HCT116 (cell line): ENCODE data around the gene TLCD5. TPM values are rescaled to one million over a fixed set of nuclear protein-coding genes. Genes with fewer than 3 reads are reported as not detected.

Experiments used
- ATAC-seq: fragments of 200-7000 bp; cut with Tn5 transposase; 2 replicates; pipeline ENCODE4 v1.9.1; 2020; ENCODE audit warnings: mild to moderate bottlenecking, moderate library complexity
- BruUV-seq: library from RNA; stranded (reverse); fragments of 400-500 nt; replicated peaks from 2 replicates; lab custom pipeline; 2021; lab: Mats Ljungman, UMichigan
- CTCF ChIA-PET: fragments of 300-600 bp; sonication (Branson Sonifier 250); formaldehyde crosslinking; loops from one replicate; lab custom pipeline; 2021; ENCODE audit warnings: antibody characterized with exemption; lab: Charles Lee
- POLR2A ChIA-PET: fragments of 300-600, 350-600 bp; sonication (Branson Sonifier 250); formaldehyde crosslinking; loops from one replicate; lab custom pipeline; 2021; ENCODE audit warnings: antibody characterized with exemption; lab: Charles Lee
- RAD21 ChIA-PET, 2 experiments: fragments of 300-600 bp; sonication (Branson Sonifier 250); formaldehyde crosslinking; loops; one replicate each; lab custom pipeline; 2023; ENCODE audit warnings: low total read pairs in 2 of 2; ENCODE audit not compliant: uncharacterized antibody in 2 of 2, unreplicated experiment in 2 of 2, low non-redundant PET in 1 of 2; lab: Charles Lee
- DNase-seq: peaks from one replicate; pipeline ENCODE4 v3.0.0-alpha.2; 2010; ENCODE audit warnings: low read depth, low spot score
- H2AFZ ChIP-seq: fragments of 200-600 bp; shearing (Covaris generic), sonication (generic); 2 replicates; pipeline ENCODE4 v1.6.1; 2017; ENCODE audit warnings: low read depth, mixed run types, mixed read lengths, antibody characterized with exemption, low read length; ENCODE audit not compliant: poor library complexity, severe bottlenecking
- H3K27ac ChIP-seq: 2 replicates; pipeline ENCODE4 v1.5.1; 2012; ENCODE audit warnings: low read depth, low read length
- H3K27me3 ChIP-seq: fragments of 200-600 bp; sonication (generic); 2 replicates; pipeline ENCODE4 v1.6.1; 2016; ENCODE audit warnings: mixed run types, low read length, mixed read lengths; ENCODE audit not compliant: insufficient read depth
- H3K36me3 ChIP-seq, 2 experiments: fragments of 200-500 bp in 1 of 2; fragments of 200-600 bp in 1 of 2; sonication (Bioruptor generic) in 1 of 2; sonication (generic) in 1 of 2; 2 replicates each; pipeline versions ENCODE4 v1.5.1 to v1.6.1; 2014 to 2016; ENCODE audit warnings: low read length in 2 of 2, inconsistent platforms in 1 of 2, mixed read lengths in 1 of 2, mixed run types in 1 of 2; ENCODE audit not compliant: insufficient read depth in 2 of 2, control insufficient read depth in 1 of 2
- H3K4me1 ChIP-seq, 2 experiments: fragments of 200-600 bp in 1 of 2; sonication (generic) in 1 of 2; 2 replicates each; pipeline versions ENCODE4 v1.5.1 to v1.6.1; 2012 to 2017; ENCODE audit warnings: low read length in 2 of 2, inconsistent platforms in 1 of 2, mild to moderate bottlenecking in 1 of 2, mixed read lengths in 1 of 2, mixed run types in 1 of 2, moderate library complexity in 1 of 2; ENCODE audit not compliant: insufficient read depth in 2 of 2, control insufficient read depth in 1 of 2
- H3K4me2 ChIP-seq: fragments of 200-600 bp; sonication (generic); 2 replicates; pipeline ENCODE4 v1.6.1; 2017; ENCODE audit warnings: mixed run types, low read length, mixed read lengths
- H3K4me3 ChIP-seq, 2 experiments: fragments of 200-600 bp in 1 of 2; sonication (generic) in 1 of 2; replicated peaks in 1 of 2; 2 replicates each; pipeline ENCODE4 v1.5.1; 2011 to 2016; ENCODE audit warnings: low read length in 2 of 2, control low read depth in 1 of 2, low read depth in 1 of 2, mild to moderate bottlenecking in 1 of 2, mixed read lengths in 1 of 2, mixed run types in 1 of 2
- H3K79me2 ChIP-seq: fragments of 200-600 bp; sonication (generic); 2 replicates; pipeline ENCODE4 v1.6.1; 2017; ENCODE audit warnings: mild to moderate bottlenecking, mixed run types, low read length, moderate library complexity, mixed read lengths; ENCODE audit not compliant: insufficient read depth
- H3K9ac ChIP-seq: fragments of 200-600 bp; sonication (generic); 2 replicates; pipeline ENCODE4 v1.6.1; 2016; ENCODE audit warnings: low read length, mixed read lengths
- H3K9me2 ChIP-seq: fragments of 200-600 bp; sonication (generic), shearing (Covaris generic); 2 replicates; pipeline ENCODE4 v1.6.1; 2017; ENCODE audit warnings: mixed run types, mild to moderate bottlenecking, moderate library complexity; ENCODE audit not compliant: insufficient read depth
- H3K9me3 ChIP-seq, 2 experiments: fragments of 200-500 bp in 1 of 2; fragments of 200-600 bp in 1 of 2; sonication (Bioruptor generic) in 1 of 2; sonication (generic) in 1 of 2; 2 replicates each; pipeline ENCODE4 v1.6.1; 2014 to 2017; ENCODE audit warnings: low read length in 2 of 2, mixed read lengths in 2 of 2, inconsistent platforms in 1 of 2, low read depth in 1 of 2, mild to moderate bottlenecking in 1 of 2, mixed run types in 1 of 2, moderate library complexity in 1 of 2; ENCODE audit not compliant: control insufficient read depth in 1 of 2, insufficient read depth in 1 of 2
- H4K20me1 ChIP-seq: fragments of 200-600 bp; sonication (generic), shearing (Covaris generic); 2 replicates; pipeline ENCODE4 v1.6.1; 2017; ENCODE audit warnings: mixed run types, mild to moderate bottlenecking, moderate library complexity; ENCODE audit not compliant: insufficient read depth
- JUND ChIP-seq: IDR thresholded peaks from 2 replicates; pipeline ENCODE4 v1.6.1; 2012
- POLR2AphosphoS5 ChIP-seq: IDR thresholded peaks from 2 replicates; pipeline ENCODE4 v1.6.1; 2011; ENCODE audit warnings: mild to moderate bottlenecking, low read depth, low read length, moderate library complexity
- SP1 ChIP-seq: IDR thresholded peaks from 2 replicates; pipeline ENCODE4 v1.6.1; 2012; ENCODE audit warnings: low read depth
- intact Hi-C: fragments of 100-400 bp; cut with micrococcal nuclease; formaldehyde crosslinking; loops from 2 replicates; pipeline ENCODE4 v1.10.0; 2022
- total RNA-seq: library from RNA; stranded (reverse); gene quantifications from one replicate; pipeline ENCODE4 v1.2.1, GENCODE V29; 2021; ENCODE audit not compliant: unreplicated experiment
- TF ChIP-seq, protein P1 (sequence below): IDR thresholded peaks from 2 replicates; pipeline ENCODE4 v1.6.1; 2012; ENCODE audit warnings: low read depth
- TF ChIP-seq, protein P2 (sequence below): IDR thresholded peaks from 2 replicates; pipeline ENCODE4 v1.6.1; 2012
- TF ChIP-seq, protein P3 (sequence below): IDR thresholded peaks from 2 replicates; pipeline ENCODE4 v1.6.1; 2011; ENCODE audit warnings: mild to moderate bottlenecking, low read length, moderate library complexity; ENCODE audit not compliant: insufficient replicate concordance; ENCODE audit errors: extremely low read depth

Gene TLCD5
- total RNA-seq, 1 experiment from 2014 or later, result 9.1 TPM

DNA sequence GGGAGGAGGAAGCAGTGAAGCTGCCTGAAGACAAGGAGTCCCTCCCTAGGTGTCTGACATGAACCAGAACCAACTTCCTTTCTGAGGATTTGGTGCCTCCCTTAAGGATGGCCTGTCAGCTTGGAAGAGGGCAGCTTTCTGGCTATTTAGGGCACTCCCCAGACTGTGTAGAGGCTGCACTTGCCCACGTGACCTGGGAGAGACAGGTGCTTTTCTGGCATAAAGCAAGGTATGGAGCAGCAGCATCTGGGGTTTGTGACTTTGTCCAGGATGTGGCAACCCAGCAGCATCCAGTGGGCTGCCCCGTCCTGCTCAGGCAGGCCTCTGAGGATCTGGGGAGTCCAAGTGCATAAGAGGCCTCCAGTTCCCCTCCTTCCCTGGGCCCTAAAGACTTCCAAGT is 42.0 kb upstream of the TLCD5 start:
- no peak overlapping the region for H3K4me2 ChIP-seq
- ChIA-PET POLR2A (no interaction called here), CTCF (interaction anchor here (0.9 kb wide), 1 partner anchor 112 kb away, joined by 3 read pairs; no protein-coding TSS in a partner anchor), RAD21 (no interaction called here)
- H3K4me3 ChIP-seq, result no peak overlapping the region
- H4K20me1 ChIP-seq, result no peaks in the 10 kb centered on the region
- no peaks in the 10 kb centered on the region for H3K27me3 ChIP-seq
- no peaks in the 10 kb centered on the region for H3K9me3 ChIP-seq
- ATAC-seq (no peak), DNase-seq (no peak)
- H3K79me2 ChIP-seq, result no peaks in the 10 kb centered on the region
- H3K9ac ChIP-seq, result no peak overlapping the region
- intact Hi-C loops, result no loop called here
- H3K9me2 ChIP-seq, result no peaks in the 10 kb centered on the region
- no peak overlapping the region for H2AFZ ChIP-seq
- H3K27ac ChIP-seq, result no peak overlapping the region
- H3K36me3 ChIP-seq, result no peaks in the 10 kb centered on the region
- no TSS peak for BruUV-seq
- TF ChIP-seq, protein P1, sequence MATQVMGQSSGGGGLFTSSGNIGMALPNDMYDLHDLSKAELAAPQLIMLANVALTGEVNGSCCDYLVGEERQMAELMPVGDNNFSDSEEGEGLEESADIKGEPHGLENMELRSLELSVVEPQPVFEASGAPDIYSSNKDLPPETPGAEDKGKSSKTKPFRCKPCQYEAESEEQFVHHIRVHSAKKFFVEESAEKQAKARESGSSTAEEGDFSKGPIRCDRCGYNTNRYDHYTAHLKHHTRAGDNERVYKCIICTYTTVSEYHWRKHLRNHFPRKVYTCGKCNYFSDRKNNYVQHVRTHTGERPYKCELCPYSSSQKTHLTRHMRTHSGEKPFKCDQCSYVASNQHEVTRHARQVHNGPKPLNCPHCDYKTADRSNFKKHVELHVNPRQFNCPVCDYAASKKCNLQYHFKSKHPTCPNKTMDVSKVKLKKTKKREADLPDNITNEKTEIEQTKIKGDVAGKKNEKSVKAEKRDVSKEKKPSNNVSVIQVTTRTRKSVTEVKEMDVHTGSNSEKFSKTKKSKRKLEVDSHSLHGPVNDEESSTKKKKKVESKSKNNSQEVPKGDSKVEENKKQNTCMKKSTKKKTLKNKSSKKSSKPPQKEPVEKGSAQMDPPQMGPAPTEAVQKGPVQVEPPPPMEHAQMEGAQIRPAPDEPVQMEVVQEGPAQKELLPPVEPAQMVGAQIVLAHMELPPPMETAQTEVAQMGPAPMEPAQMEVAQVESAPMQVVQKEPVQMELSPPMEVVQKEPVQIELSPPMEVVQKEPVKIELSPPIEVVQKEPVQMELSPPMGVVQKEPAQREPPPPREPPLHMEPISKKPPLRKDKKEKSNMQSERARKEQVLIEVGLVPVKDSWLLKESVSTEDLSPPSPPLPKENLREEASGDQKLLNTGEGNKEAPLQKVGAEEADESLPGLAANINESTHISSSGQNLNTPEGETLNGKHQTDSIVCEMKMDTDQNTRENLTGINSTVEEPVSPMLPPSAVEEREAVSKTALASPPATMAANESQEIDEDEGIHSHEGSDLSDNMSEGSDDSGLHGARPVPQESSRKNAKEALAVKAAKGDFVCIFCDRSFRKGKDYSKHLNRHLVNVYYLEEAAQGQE, result no peak
- TF ChIP-seq, protein P2, sequence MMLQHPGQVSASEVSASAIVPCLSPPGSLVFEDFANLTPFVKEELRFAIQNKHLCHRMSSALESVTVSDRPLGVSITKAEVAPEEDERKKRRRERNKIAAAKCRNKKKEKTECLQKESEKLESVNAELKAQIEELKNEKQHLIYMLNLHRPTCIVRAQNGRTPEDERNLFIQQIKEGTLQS, result no peak
- TF ChIP-seq JUND (no peak), POLR2AphosphoS5 (no peak), SP1 (no peak)
- TF ChIP-seq, protein P3, sequence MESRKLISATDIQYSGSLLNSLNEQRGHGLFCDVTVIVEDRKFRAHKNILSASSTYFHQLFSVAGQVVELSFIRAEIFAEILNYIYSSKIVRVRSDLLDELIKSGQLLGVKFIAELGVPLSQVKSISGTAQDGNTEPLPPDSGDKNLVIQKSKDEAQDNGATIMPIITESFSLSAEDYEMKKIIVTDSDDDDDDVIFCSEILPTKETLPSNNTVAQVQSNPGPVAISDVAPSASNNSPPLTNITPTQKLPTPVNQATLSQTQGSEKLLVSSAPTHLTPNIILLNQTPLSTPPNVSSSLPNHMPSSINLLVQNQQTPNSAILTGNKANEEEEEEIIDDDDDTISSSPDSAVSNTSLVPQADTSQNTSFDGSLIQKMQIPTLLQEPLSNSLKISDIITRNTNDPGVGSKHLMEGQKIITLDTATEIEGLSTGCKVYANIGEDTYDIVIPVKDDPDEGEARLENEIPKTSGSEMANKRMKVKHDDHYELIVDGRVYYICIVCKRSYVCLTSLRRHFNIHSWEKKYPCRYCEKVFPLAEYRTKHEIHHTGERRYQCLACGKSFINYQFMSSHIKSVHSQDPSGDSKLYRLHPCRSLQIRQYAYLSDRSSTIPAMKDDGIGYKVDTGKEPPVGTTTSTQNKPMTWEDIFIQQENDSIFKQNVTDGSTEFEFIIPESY, result no peak
- H3K4me1 ChIP-seq, result no peaks in the 10 kb centered on the region; a peak in 1 of 4 replicates
